GM12891 (cell line): ENCODE data around the gene ITPA.

Experiments used
- DNase-seq: peaks from one replicate; pipeline ENCODE4 v3.0.0; 2011; ENCODE audit warnings: low spot score; ENCODE audit not compliant: insufficient read length
- FAIRE-seq: peaks from 2 replicates; lab custom pipeline; 2011; peaks lifted over from hg19 to GRCh38; lab: Jason Lieb, UNC
- PAX5 ChIP-seq: IDR thresholded peaks from 2 replicates; pipeline ENCODE4 v1.6.1; 2011; ENCODE audit warnings: low read length, moderate library complexity, mild to moderate bottlenecking; ENCODE audit not compliant: insufficient read depth, severe bottlenecking
- POLR2A ChIP-seq: IDR thresholded peaks from 2 replicates; pipeline ENCODE4 v1.6.1; 2011; ENCODE audit warnings: low read depth, low read length, control low read depth
- POLR2AphosphoS5 ChIP-seq: IDR thresholded peaks from 2 replicates; pipeline ENCODE4 v1.6.1; 2011; ENCODE audit warnings: low read depth, low read length, control low read depth
- POU2F2 ChIP-seq: IDR thresholded peaks from 2 replicates; pipeline ENCODE4 v1.6.1; 2011; ENCODE audit warnings: low read depth, mild to moderate bottlenecking, control low read depth, low read length, moderate library complexity
- SPI1 ChIP-seq: IDR thresholded peaks from 2 replicates; pipeline ENCODE4 v1.6.1; 2011; ENCODE audit warnings: low read depth, low read length, control low read depth
- TAF1 ChIP-seq: IDR thresholded peaks from 2 replicates; pipeline ENCODE4 v1.6.1; 2011; ENCODE audit warnings: low read depth, low read length, control low read depth

The ITPA gene

DNA sequence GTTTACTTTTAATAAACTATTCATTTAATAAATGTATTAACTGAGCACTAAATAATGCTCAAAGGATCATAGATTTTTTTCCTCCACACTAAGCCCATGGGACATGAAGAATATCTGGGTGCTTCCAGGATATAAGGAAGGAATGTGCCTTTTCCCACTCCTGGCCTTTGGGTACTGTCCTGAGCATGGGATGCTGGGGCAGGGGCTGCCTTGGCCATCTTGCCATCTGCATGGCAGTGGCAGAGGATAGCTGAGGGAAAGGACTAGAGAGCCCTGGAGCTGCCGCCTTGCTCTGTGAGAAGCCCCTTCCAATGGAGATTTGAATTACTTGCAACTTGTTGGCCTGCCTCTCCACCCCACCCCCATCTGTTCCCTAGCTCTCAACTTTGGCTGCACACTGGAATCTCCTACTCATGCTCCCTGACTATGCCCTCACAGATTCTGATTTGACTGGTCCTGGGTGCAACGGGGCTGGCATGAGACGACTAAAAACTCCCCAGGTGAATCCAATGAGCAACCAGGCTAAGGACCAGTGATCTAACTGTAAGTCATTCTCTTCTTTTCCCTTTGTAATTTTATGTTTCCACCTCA lies 20.4 kb upstream of the ITPA start:
- no peak for FAIRE-seq
- DNase-seq, result no peak
- TF ChIP-seq PAX5, result no peak
- TF ChIP-seq POU2F2, result no peak
- no peak for TF ChIP-seq SPI1
- no peak for TF ChIP-seq POLR2A
- no peak for TF ChIP-seq TAF1
- no peak for TF ChIP-seq POLR2AphosphoS5

- no peak for TF ChIP-seq POLR2AphosphoS5
- no peak for TF ChIP-seq POLR2A
- no peak for TF ChIP-seq SPI1
- no peak for TF ChIP-seq POU2F2
- TF ChIP-seq TAF1, result no peak
- TF ChIP-seq PAX5, result no peak
- no peak for FAIRE-seq
- no peak for DNase-seq
Measured at GRCh38 chr20:3189561-3190131, 19.7 kb upstream of the ITPA start.

- FAIRE-seq, result no peak
- TF ChIP-seq POLR2A (no peak), POLR2AphosphoS5 (no peak; the same call in 1 of the 2 replicates), PAX5 (no peak), TAF1 (no peak), POU2F2 (no peak), SPI1 (no peak)
Measured at GRCh38 chr20:3190681-3191111, 18.6 kb upstream of the ITPA start.

DNA sequence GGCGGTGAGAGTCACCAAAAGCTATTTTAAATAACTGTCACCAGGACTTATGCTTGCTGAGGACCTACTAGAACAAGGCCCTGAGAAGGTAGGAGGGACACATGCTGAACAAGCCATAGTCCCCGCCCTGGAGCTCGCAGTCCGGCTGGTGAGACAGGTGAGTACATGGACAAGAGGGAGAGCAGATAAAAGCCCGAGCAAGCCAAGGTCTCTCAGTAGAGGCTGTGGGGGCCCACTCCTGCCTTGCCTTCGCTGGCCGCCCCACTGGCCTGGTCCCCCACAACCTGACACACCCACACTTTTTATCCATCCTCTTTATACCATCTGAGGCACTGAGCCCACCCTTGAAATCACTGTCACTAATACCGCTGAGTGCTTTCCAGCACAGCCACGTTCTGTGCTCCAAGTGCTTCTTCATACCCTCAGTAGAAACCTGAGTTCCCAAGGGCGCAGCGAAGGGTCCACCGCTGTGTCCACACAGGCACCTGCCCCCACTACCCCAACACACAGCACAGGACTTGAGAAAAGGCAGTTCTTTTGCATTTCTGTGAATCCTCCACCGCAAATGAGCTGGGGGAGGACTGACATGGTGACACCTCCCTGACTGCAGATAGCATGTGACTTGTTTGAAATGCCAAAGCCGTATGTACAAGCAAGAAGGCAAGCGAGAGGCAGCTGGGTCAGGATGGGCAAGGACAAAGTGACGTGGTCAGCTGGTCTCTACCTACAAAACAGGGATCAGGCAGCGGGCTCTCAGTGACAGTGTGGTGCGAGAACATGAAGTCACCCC lies 16.9 kb upstream of the ITPA start:
- FAIRE-seq (no peak), DNase-seq (no peak)
- TF ChIP-seq PAX5 (no peak), TAF1 (no peak), SPI1 (no peak), POLR2AphosphoS5 (no peak), POLR2A (no peak), POU2F2 (no peak)

More at GRCh38 chr20:3190681-3191111, 18.6 kb upstream of the ITPA start:
- DNase-seq, result no peak

- DNase-seq, result no peak
- no peak for FAIRE-seq
- TF ChIP-seq PAX5, result no peak
- TF ChIP-seq TAF1, result no peak
- TF ChIP-seq SPI1, result no peak
- no peak for TF ChIP-seq POLR2A
- no peak for TF ChIP-seq POLR2AphosphoS5
Measured at GRCh38 chr20:3193806-3194616, 15.3 kb upstream of the ITPA start.

DNA sequence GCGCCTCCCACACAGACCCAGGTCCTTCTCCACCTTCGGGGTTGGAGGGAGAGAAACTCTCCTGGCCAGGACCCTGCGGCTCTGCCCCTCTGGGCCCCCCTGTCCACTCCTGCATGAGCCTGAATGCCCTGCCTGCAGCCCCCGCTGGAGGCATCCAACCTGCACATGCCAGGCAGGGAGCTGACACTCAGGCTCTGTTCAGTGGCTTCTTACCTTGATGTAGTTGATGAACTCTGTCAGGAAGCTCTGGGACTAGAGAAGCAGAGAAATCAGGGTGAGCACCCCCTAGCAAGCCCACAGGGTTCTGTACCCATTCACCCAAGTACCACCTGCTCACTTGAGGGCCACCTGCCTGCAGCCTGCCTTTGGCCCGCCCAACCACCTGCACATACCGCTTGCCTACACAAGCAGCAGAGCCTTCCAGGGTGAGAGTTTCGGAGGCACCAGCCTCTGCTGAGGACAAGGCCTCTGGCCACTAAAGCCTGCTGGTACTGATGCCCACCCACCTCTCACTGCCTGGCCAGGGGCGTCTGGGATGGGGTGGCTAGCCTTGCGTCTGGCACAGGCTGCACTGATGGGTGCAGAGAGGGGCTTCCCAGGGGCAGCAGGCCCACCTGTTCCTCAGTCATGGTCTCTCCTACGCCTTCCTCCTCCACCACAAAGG lies 14.5 kb upstream of the ITPA start:
- DNase-seq (no peak), FAIRE-seq (no peak)
- TF ChIP-seq PAX5 (no peak), TAF1 (no peak), POU2F2 (no peak), SPI1 (no peak), POLR2AphosphoS5 (no peak), POLR2A (no peak)

- no peak for DNase-seq
- FAIRE-seq, result no peak
- TF ChIP-seq SPI1, result no peak
- TF ChIP-seq PAX5, result no peak
- TF ChIP-seq POLR2A, result no peak
- no peak for TF ChIP-seq POU2F2
- no peak for TF ChIP-seq TAF1
- no peak for TF ChIP-seq POLR2AphosphoS5
Measured at GRCh38 chr20:3195590-3196237, 13.6 kb upstream of the ITPA start.

- DNase-seq (no peak), FAIRE-seq (no peak)
- TF ChIP-seq POLR2A (no peak), SPI1 (no peak), PAX5 (no peak), POU2F2 (no peak), TAF1 (no peak), POLR2AphosphoS5 (no peak)
Measured at GRCh38 chr20:3199206-3199605, 10.1 kb upstream of the ITPA start.
